Measurements from ENCODE around the gene NLGN4Y.
"Not testable (repeated sequence)": the region's sequence is repeated elsewhere in the genome, so short reads cannot be mapped to it uniquely, and the experiment has no call there.

Gene NLGN4Y

DNA sequence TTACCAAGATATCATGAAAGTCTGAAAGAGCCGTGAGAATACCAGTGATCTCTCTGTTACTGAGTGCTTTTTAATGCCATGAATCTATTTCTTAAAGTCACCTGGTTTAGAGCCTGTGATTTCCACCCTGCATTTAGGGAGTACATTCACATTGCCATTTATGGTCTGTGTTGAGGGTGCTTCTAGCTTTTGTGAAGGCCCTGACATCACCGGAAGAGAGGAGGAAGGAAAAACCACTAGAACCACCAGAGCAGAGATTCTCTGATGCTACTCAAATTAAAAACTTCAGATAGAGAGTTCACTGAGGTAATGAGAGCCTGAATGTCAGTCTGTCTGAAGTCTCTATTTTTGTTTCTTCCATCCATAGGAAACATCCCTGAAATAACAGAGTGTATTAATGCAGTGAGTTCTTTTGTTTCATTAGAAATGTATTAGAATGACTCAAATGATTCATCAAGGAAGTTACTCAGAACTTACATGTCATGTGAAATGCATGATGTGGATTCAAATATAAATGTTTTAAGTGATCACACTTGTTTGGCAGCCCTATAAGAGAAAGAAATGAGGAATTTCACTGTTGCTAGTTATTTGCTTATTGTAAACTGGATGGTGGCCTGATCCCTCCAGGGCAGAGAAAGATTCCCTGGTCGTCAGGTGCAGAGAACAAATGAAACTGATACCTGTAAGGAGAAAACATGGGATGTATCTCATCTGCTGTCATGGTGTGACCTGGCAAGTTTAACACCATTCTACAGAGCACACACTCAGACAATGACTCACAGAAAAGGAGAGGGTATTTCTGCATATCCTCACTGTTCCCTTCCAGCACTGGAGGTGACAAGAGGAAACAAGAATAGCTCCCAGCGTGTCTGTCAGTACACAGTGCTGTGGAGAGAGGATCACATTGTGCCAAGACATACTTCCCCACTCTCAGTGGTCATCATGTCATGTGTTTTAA lies 310.1 kb downstream of the NLGN4Y start:
- no peak for DNase-seq (ENCODE audit: low spot score)

DNA sequence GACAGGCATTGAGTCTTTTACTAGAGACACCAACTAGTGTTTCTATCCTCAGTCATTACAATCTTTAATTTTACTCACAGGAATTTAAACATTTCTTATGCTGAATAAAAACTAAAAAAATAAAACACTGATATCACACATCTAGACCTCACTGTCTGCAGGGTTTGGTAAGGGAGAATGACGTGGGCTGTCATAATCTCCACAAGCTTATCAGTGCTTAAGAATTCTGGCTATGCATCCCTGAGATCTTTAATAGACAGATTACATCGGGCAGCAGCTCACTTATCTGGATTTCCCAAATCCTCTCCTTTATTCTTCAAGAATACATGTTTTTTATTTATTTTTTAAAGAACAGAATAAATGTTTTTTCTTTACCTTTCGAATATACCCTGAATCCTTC lies 313.1 kb downstream of the NLGN4Y start:
- DNase-seq (ENCODE audit: low spot score) = no peak

GRCh38 chrY:14850734-14851133 lies 326.4 kb downstream of the NLGN4Y start:
- DNase-seq (ENCODE audit: low spot score) = no peak

DNA sequence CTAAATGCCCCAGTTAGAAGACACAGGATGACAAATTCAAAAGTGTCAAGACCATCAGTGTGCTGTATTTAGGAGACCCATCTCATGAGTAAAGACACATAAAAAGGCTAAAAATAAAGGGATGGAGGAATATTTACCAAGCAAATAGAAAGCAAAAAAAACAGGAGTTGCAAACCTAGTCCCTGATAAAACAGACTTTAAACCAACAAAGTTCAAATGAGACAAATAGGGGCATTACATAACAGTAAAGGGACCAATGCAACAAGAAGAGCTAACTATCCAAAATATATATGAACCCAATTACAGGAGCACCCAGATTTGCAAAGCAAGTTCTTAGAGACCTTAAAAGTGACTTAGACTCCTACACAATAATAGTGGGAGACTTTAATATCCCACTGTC lies 336.1 kb downstream of the NLGN4Y start:
- DNase-seq (ENCODE audit: low spot score) = no peak

GRCh38 chrY:14861033-14861432 lies 336.7 kb downstream of the NLGN4Y start:
- DNase-seq (ENCODE audit: low spot score) = not testable (repeated sequence)

DNA sequence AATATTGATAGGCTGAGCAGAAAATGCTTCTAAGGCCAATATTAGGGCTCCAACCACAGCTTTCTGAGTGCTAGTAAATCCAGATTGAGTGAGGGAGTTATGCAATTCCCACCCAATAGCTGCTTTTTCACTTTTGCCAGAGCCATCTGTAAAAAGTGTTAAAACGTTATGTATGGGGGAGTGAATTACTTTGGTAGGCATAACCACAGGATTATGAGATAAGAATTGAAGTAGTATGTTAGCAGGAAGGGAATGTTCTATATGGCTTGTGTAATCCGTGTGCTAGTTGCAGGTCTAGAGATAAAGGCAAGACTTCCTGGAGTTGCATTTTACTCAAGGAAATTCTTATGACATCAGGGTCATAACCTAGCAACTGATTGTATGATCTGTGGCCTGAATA lies 347.6 kb downstream of the NLGN4Y start:
- DNase-seq (ENCODE audit: low spot score) = no peak

All from hematopoietic multipotent progenitor cell treated with erythropoietin and hydrocortisone succinate and interleukin-3 and kit ligand, for 15 days (in vitro differentiated cells).